Activated CD8-positive, alpha-beta T cell treated with anti-CD3 and anti-CD28 coated beads for 36 hours (primary cell): ENCODE data around the gene DNPEP. TPM values are rescaled to one million over a fixed set of nuclear protein-coding genes. Genes with fewer than 3 reads are reported as not detected.

Experiments used
- ATAC-seq: fragments of 200-7000 bp; cut with Tn5 transposase; one replicate; pipeline ENCODE4 v1.10.0; 2021; ENCODE audit warnings: mild to moderate bottlenecking, moderate library complexity
- CTCF ChIA-PET: fragments of 350-600 bp; sonication (Branson Sonifier 250); formaldehyde crosslinking; loops from one replicate; lab custom pipeline; 2021; ENCODE audit warnings: antibody characterized with exemption; lab: Charles Lee
- POLR2A ChIA-PET: fragments of 350-600 bp; sonication (Branson Sonifier 250); formaldehyde crosslinking; loops from one replicate; lab custom pipeline; 2021; ENCODE audit warnings: antibody characterized with exemption; lab: Charles Lee
- DNase-seq: peaks from one replicate; pipeline ENCODE4 v3.0.0-alpha.2; 2020
- H3K27ac Mint-ChIP-seq: one replicate; pipeline ENCODE4 v1.8.0; 2021; ENCODE audit warnings: mild to moderate bottlenecking, mixed read lengths
- H3K27me3 Mint-ChIP-seq: one replicate; pipeline ENCODE4 v1.8.0; 2021; ENCODE audit warnings: mixed read lengths
- H3K36me3 Mint-ChIP-seq: one replicate; pipeline ENCODE4 v1.8.0; 2021; ENCODE audit warnings: low read depth, mixed read lengths
- H3K4me1 Mint-ChIP-seq: one replicate; pipeline ENCODE4 v1.8.0; 2021; ENCODE audit warnings: low read depth, mixed read lengths
- H3K4me3 Mint-ChIP-seq: one replicate; pipeline ENCODE4 v1.8.0; 2021; ENCODE audit warnings: mild to moderate bottlenecking, moderate library complexity, mixed read lengths
- H3K9me3 Mint-ChIP-seq: one replicate; pipeline ENCODE4 v1.8.0; 2021; ENCODE audit warnings: mixed read lengths
- CTCF ChIP-seq: fragments of 200-600 bp; IDR thresholded peaks from one replicate; pipeline ENCODE4 v1.8.0; 2022; ENCODE audit warnings: antibody characterized with exemption, mild to moderate bottlenecking
- intact Hi-C: fragments of 100-400 bp; cut with micrococcal nuclease; formaldehyde crosslinking; loops from one replicate; pipeline ENCODE4 v1.10.0; 2022
- total RNA-seq, 2 experiments: library from RNA; stranded (reverse); gene quantifications; one replicate each; pipeline ENCODE4 v1.2.3, GENCODE V29; 2021

DNPEP gene
- total RNA-seq, 2 experiments from 2014 or later = 112 to 113 TPM

- DNase-seq (no peak), ATAC-seq (no peak)
- Mint-ChIP-seq H3K27ac (no peak overlapping the region), H3K4me1 (peaks cover 9% of the 10 kb centered on the region), H3K4me3 (no peak overlapping the region), H3K9me3 (no peaks in the 10 kb centered on the region), H3K36me3 (no peaks in the 10 kb centered on the region), H3K27me3 (peaks cover 8% of the 10 kb centered on the region)
- POLR2A ChIA-PET = interaction anchor here (1.4 kb wide), 1 partner anchor 12 kb away, joined by 4 read pairs; no protein-coding TSS in a partner anchor
- CTCF ChIA-PET = interaction anchor here (0.7 to 10.1 kb wide), 3 partner anchors 11 to 128 kb away, joined by 3 to 159 read pairs (median 84); partner anchors contain the start of gene DNPEP
- TF ChIP-seq CTCF = no peak
- intact Hi-C loops = loop anchor here (5.0 kb wide), 1 partner anchor 132 kb away; no protein-coding TSS in a partner anchor
Measured at GRCh38 chr2:219400562-219400961, 12.8 kb upstream of the DNPEP start.

- no peak for DNase-seq
- H3K27ac Mint-ChIP-seq = no peak overlapping the region
- H3K9me3 Mint-ChIP-seq = no peaks in the 10 kb centered on the region
- TF ChIP-seq CTCF = no peak
- CTCF ChIA-PET = interaction anchor here (5.4 to 10.1 kb wide), 2 partner anchors 10 to 129 kb away, joined by 84 to 159 read pairs; partner anchors contain the start of gene DNPEP
- no peaks in the 10 kb centered on the region for H3K36me3 Mint-ChIP-seq
- intact Hi-C loops = loop anchor here (5.0 kb wide), 1 partner anchor 132 kb away; no protein-coding TSS in a partner anchor
- H3K4me3 Mint-ChIP-seq = no peak overlapping the region
- POLR2A ChIA-PET = interaction anchor here (1.4 kb wide), 1 partner anchor 11 kb away, joined by 4 read pairs; no protein-coding TSS in a partner anchor
- H3K27me3 Mint-ChIP-seq = peaks cover 8% of the 10 kb centered on the region
- ATAC-seq = no peak
- H3K4me1 Mint-ChIP-seq = peaks cover 9% of the 10 kb centered on the region
Measured at GRCh38 chr2:219399716-219400478, 12.2 kb upstream of the DNPEP start.

DNA sequence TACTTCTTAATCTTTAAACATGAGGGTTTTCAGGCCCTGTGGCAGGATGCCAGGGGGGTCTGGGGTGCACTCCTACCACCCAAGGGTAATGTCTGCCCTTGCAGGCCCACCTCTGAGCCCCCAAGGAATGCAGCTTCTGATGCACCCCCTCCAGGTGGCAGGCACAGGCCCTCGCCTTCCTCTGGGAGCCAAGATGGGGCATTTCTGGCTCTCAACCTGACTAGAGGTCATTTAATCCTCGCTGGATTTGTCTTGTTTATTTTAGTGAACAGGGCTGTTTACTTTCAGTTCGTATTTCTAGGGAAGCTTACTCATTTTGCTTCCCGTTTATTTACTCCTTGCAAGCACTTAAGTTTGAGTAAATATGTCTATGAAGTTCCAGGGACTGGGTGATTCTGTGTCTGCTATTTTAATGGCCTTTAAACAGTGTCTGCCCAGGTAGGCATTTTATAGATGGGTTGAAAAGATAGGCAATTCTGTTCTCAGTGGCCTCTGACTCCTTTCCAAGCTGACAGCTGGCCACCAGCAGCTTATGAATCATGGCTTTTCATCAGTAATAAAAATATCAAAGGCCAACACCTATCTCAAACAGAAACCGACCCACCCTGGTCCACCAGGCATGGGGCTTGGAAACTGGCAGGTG lies 11.1 kb upstream of the DNPEP start:
- TF ChIP-seq CTCF = no peak
- ChIA-PET CTCF (interaction anchor here (0.7 to 10.1 kb wide), 5 partner anchors 59 to 161 kb away, joined by 3 to 159 read pairs (median 4); no protein-coding TSS in a partner anchor), POLR2A (interaction anchor here (0.8 kb wide), 1 partner anchor 38 kb away, joined by 3 read pairs; no protein-coding TSS in a partner anchor)
- ATAC-seq (no peak), DNase-seq (no peak)
- Mint-ChIP-seq H3K27me3 (peaks cover 8% of the 10 kb centered on the region), H3K27ac (no peak overlapping the region), H3K36me3 (no peaks in the 10 kb centered on the region), H3K4me3 (no peak overlapping the region), H3K9me3 (no peaks in the 10 kb centered on the region), H3K4me1 (peaks cover 9% of the 10 kb centered on the region)
- intact Hi-C loops = no loop called here

- Mint-ChIP-seq H3K36me3 (no peaks in the 10 kb centered on the region), H3K27ac (no peak overlapping the region), H3K4me1 (peaks cover 9% of the 10 kb centered on the region), H3K4me3 (no peak overlapping the region), H3K27me3 (peaks cover 2% of the 10 kb centered on the region), H3K9me3 (no peaks in the 10 kb centered on the region)
- ChIA-PET CTCF (interaction anchor here (0.7 to 10.1 kb wide), 5 partner anchors 8 to 144 kb away, joined by 3 to 159 read pairs (median 5); no protein-coding TSS in a partner anchor), POLR2A (interaction anchor here (1.7 kb wide), 1 partner anchor 9 kb away, joined by 4 read pairs; no protein-coding TSS in a partner anchor)
- no peak for TF ChIP-seq CTCF
- DNase-seq (no peak), ATAC-seq (peak; percentile 37)
- intact Hi-C loops = no loop called here
Measured at GRCh38 chr2:219396863-219397457, 9.2 kb upstream of the DNPEP start.
